C4-2B (cell line): Measurements from ENCODE around the gene BIN1.

ENCODE experiments used
- H3K27ac ChIP-seq: fragments of 450-650 bp; 2 replicates; pipeline ENCODE4 v1.5.1; 2017
- ZFX ChIP-seq: fragments of 450-650 bp; IDR thresholded peaks from 2 replicates; pipeline ENCODE4 v1.6.1; 2017
- TF ChIP-seq, protein P1 (sequence below): fragments of 450-650 bp; conservative IDR thresholded peaks from 2 replicates; pipeline ENCODE4 v1.5.1; 2017; ENCODE audit warnings: mild to moderate bottlenecking

Gene BIN1

DNA sequence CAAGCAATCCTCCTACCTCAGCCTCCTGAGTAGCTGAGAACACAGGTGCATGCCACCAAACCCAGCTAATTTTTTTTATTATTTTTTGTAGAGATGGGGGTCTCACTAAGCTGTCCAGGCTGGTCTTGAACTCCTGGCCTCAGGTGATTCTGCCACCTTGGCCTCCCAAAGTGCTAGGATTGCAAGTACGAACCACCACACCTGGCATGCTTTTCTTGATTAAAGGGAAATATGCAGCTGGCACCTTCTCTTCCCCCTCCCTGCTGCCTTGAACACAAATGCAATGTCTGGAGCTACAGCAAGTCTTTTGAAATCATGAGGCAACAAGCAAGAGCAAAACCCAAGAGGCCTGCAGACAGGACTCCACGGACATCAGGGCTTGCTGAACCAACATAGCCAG, 26.8 kb upstream of the BIN1 start:
- H3K27ac ChIP-seq = no peak overlapping the region
- TF ChIP-seq, protein P1, sequence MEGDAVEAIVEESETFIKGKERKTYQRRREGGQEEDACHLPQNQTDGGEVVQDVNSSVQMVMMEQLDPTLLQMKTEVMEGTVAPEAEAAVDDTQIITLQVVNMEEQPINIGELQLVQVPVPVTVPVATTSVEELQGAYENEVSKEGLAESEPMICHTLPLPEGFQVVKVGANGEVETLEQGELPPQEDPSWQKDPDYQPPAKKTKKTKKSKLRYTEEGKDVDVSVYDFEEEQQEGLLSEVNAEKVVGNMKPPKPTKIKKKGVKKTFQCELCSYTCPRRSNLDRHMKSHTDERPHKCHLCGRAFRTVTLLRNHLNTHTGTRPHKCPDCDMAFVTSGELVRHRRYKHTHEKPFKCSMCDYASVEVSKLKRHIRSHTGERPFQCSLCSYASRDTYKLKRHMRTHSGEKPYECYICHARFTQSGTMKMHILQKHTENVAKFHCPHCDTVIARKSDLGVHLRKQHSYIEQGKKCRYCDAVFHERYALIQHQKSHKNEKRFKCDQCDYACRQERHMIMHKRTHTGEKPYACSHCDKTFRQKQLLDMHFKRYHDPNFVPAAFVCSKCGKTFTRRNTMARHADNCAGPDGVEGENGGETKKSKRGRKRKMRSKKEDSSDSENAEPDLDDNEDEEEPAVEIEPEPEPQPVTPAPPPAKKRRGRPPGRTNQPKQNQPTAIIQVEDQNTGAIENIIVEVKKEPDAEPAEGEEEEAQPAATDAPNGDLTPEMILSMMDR = no peak
- TF ChIP-seq ZFX = no peak

DNA sequence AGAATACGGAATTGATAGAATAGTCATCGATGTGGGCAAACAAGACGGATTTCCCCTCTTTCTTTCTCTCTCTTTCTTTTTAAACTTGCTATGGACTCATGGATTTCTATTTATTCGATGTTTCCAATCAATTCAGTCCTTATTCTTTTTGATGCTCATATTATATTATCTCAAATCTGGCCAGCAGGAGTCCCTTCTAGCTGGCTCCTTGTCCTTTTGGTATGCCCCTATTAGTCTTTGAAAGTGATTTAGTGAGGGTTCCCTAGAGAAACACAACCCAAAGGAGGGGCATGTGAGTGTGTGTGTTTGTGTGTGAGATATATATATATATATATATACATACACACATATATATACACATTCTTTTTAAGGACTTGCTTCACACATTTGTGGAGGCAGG, 23.5 kb upstream of the BIN1 start:
- TF ChIP-seq, protein P1 = no peak
- no peak for TF ChIP-seq ZFX
- H3K27ac ChIP-seq = no peak overlapping the region

DNA sequence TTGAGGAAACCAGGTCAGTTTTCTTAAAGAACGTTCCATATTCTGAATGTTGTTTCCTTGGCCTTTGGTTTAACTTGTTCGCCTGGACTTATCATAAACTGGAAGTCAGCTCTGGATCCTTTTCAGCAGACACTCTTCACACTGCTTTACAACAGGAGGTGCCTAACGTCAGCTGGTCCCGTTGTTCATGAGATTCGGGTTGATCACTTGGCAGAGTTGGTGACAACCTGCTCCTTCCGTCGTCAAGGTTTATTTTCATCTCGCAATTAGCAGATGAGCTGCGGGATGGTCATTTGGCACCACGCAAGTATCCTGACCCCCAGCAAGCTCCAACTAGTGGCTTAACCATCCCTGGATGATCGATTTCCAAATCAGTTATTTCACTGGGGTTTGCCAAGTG, 23.0 kb upstream of the BIN1 start:
- TF ChIP-seq ZFX = no peak
- TF ChIP-seq, protein P1 = no peak
- H3K27ac ChIP-seq = no peak overlapping the region

DNA sequence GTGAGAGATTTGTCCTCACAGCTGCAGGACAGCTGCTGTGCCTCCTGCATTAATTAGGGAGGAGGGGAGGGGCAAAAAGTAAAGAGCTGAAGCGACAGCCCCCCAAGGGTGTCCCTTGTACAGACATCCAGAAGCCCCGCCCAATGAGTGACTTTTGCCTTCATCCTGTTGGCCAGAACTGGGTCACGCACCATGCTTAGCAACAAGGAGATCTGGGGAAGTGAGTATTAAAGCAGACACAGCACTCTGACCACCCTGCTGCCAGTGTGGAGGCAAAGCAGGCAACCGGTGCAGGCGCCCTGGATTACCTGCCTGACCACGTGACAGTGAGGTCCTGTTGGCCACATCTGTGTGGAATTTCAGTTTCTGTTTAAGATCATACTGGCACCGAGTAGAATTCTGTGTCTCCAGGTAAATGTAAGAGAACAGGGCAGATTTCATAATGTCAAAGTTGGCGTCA, 21.5 kb upstream of the BIN1 start:
- no peak for TF ChIP-seq ZFX
- TF ChIP-seq, protein P1 = no peak
- H3K27ac ChIP-seq = peak overlapping the region; percentile 34; the same call in 1 of the 2 replicates

DNA sequence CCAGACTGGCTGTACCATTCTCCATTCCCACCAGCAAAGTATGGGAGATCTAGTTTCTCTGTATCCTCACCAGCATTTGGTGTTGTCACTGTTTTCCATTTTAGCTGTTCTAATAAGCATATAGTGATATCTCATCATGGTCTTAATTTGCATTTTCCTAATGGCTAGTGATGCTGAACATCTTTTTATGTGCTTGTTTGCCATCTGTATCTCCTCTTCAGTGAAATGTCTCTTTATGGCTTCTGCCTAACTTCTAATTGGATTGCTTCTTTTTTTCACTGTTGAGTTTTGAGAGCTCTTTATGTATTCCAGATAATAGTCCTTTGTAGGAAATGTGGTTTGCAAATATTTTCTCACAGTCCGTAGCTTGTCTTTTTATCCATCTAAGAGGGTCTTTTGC, 18.9 kb upstream of the BIN1 start:
- no peak overlapping the region for H3K27ac ChIP-seq
- no peak for TF ChIP-seq ZFX
- TF ChIP-seq, protein P1 = no peak

DNA sequence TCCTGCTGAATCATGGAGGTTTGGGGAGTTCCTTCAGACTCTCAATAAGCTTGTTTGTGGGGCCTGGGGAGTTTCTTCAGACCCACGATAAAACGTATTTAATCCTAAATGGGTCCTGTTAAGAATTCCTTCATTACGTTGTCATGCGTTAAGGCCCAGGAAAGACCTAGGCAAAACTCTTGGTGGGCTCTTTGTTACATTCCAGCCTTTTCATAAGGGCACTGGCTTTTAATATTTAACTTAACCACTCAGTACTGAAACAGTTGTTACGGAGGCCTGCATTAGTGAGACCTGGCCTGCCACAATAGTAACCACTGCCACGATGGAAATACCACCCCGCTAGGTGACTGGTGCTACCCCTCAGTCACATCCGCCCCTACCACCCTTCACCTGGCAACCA, 17.5 kb upstream of the BIN1 start:
- TF ChIP-seq ZFX = no peak
- TF ChIP-seq, protein P1 = no peak
- H3K27ac ChIP-seq = no peak overlapping the region

DNA sequence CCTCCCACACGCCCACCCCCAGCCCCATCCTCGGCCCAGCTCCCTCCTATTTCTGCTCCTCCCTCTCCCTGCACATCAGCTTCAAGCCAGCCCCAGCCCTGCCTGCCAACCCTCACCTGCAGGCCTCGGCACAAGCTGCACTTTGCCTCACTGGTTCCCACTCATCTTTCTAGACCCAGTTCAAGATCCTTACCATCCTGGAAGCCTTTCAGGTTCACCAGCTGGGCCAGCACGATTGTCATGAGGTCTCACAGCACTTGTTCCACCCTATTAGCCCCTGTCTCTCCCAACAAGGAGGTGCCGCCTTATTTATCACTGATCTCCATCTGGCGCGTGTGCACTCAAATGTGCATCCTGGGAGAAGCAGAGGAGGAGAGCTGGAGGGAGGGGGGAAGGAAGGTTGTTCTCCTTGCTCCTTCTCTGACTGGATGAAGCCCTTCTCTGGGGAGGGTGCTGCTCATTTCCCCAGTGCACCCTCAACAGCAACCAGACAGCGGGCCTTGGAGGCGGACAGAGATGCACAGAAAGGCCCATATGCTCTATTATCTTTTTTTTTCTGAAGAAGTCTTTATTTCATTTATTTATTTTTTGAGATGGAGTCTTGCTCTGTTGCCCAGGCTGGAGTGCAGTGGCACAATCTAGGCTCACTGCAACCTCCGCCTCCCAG, 15.5 kb upstream of the BIN1 start:
- no peak overlapping the region for H3K27ac ChIP-seq
- TF ChIP-seq ZFX = no peak
- TF ChIP-seq, protein P1 = no peak
